HepG2 (cell line): ENCODE measurements around the gene ATP5F1E. TPM values are rescaled to one million over a fixed set of nuclear protein-coding genes. Genes with fewer than 3 reads are reported as not detected.

Experiments
- BCL6 ChIP-seq: IDR thresholded peaks from 2 replicates; pipeline ENCODE4 v1.6.1; 2016; ENCODE audit warnings: missing genetic modification reagents, missing compliant biosample characterization
- DMTF1 ChIP-seq: sonication (generic); formaldehyde crosslinking; IDR thresholded peaks from 2 replicates; pipeline ENCODE4 v1.4.0; 2020; ENCODE audit warnings: mild to moderate bottlenecking, missing genetic modification reagents
- GABPB1 ChIP-seq: IDR thresholded peaks from 2 replicates; pipeline ENCODE4 v1.6.1; 2016; ENCODE audit warnings: mild to moderate bottlenecking, missing genetic modification reagents, moderate library complexity, missing compliant biosample characterization
- KDM1A ChIP-seq: IDR thresholded peaks from 2 replicates; pipeline ENCODE4 v1.6.1; 2016; ENCODE audit warnings: missing compliant biosample characterization
- LCORL ChIP-seq, 2 experiments: fragments of 450-650 bp in 1 of 2; sonication (generic) in 1 of 2; formaldehyde crosslinking in 1 of 2; IDR thresholded peaks; 2 replicates each; pipeline versions ENCODE4 v1.5.0 to v1.6.1; 2017 to 2020; ENCODE audit warnings: antibody characterized with exemption in 1 of 2, missing genetic modification reagents in 1 of 2
- MXD3 ChIP-seq: IDR thresholded peaks from 2 replicates; pipeline ENCODE4 v1.6.1; 2016; ENCODE audit warnings: mild to moderate bottlenecking, missing biosample characterization, missing genetic modification reagents
- NCOA2 ChIP-seq: sonication (generic); formaldehyde crosslinking; IDR thresholded peaks from 2 replicates; pipeline ENCODE4 v1.8.0; 2022; ENCODE audit warnings: inconsistent platforms
- NR3C1 ChIP-seq: sonication (generic); formaldehyde crosslinking; IDR thresholded peaks from 2 replicates; pipeline ENCODE4 v1.4.0; 2020; ENCODE audit warnings: missing genetic modification reagents
- POLR2A ChIP-seq, 2 experiments: IDR thresholded peaks; 2 replicates each; pipeline ENCODE4 v1.6.1; 2011; ENCODE audit warnings: low read depth in 2 of 2, low read length in 2 of 2, mild to moderate bottlenecking in 1 of 2, moderate library complexity in 1 of 2; ENCODE audit not compliant: insufficient read depth in 1 of 2
- RBM39 ChIP-seq: fragments of 200-400 bp; formaldehyde crosslinking; IDR thresholded peaks from one replicate; pipeline ENCODE4 v1.6.1; 2018; ENCODE audit warnings: antibody characterized with exemption, mild to moderate bottlenecking, low read depth, low read length; ENCODE audit not compliant: poor library complexity, severe bottlenecking
- RFX5 ChIP-seq: IDR thresholded peaks from 2 replicates; pipeline ENCODE4 v1.6.1; 2011; ENCODE audit warnings: low read depth, low read length, improper control_type of control experiment
- TCF12 ChIP-seq, 2 experiments: fragments of 450-650 bp in 1 of 2; sonication (generic) in 1 of 2; formaldehyde crosslinking in 1 of 2; IDR thresholded peaks; 2 replicates each; pipeline versions ENCODE4 v1.6.1 to v1.8.0; 2017 to 2022; ENCODE audit warnings: antibody characterized with exemption in 1 of 2, mild to moderate bottlenecking in 1 of 2, missing genetic modification reagents in 1 of 2, moderate library complexity in 1 of 2
- TEF ChIP-seq: sonication (generic); formaldehyde crosslinking; IDR thresholded peaks from 2 replicates; pipeline ENCODE4 v1.5.0; 2020; ENCODE audit warnings: missing genetic modification reagents
- XRCC5 ChIP-seq: fragments of 200-400 bp; formaldehyde crosslinking; optimal IDR thresholded peaks from 2 replicates; pipeline ENCODE3; 2017; ENCODE audit warnings: mild to moderate bottlenecking, low read length
- ZMAT5 ChIP-seq: sonication (generic); formaldehyde crosslinking; IDR thresholded peaks from 2 replicates; pipeline ENCODE4 v1.5.0; 2020; ENCODE audit warnings: mild to moderate bottlenecking, low read depth, missing genetic modification reagents, borderline replicate concordance
- ZNF343 ChIP-seq: sonication (generic); formaldehyde crosslinking; IDR thresholded peaks from 2 replicates; pipeline ENCODE4 v1.4.0; 2020; ENCODE audit warnings: mild to moderate bottlenecking, missing genetic modification reagents
- ZNF350 ChIP-seq: sonication (generic); formaldehyde crosslinking; IDR thresholded peaks from 2 replicates; pipeline ENCODE4 v1.4.0; 2020; ENCODE audit warnings: mild to moderate bottlenecking, low read depth, missing genetic modification reagents, borderline replicate concordance
- ZNF589 ChIP-seq: sonication (generic); formaldehyde crosslinking; conservative IDR thresholded peaks from 2 replicates; pipeline ENCODE4 v1.8.0; 2022; ENCODE audit warnings: mild to moderate bottlenecking, moderate library complexity, missing genetic modification reagents
- ZNF598 ChIP-seq: sonication (generic); formaldehyde crosslinking; IDR thresholded peaks from 2 replicates; pipeline ENCODE4 v1.5.1; 2020; ENCODE audit warnings: mild to moderate bottlenecking, missing genetic modification reagents, borderline replicate concordance
- ZNF747 ChIP-seq: sonication (generic); formaldehyde crosslinking; IDR thresholded peaks from 2 replicates; pipeline ENCODE4 v1.8.1; 2023; ENCODE audit warnings: missing genetic modification reagents, mild to moderate bottlenecking, borderline replicate concordance
- ZNF775 ChIP-seq: sonication (generic); formaldehyde crosslinking; IDR thresholded peaks from 2 replicates; pipeline ENCODE4 v1.4.0; 2020; ENCODE audit warnings: missing genetic modification reagents, mild to moderate bottlenecking, moderate library complexity, borderline replicate concordance
- ZNF788 ChIP-seq: sonication (generic); formaldehyde crosslinking; IDR thresholded peaks from 2 replicates; pipeline ENCODE4 v1.5.0; 2020; ENCODE audit warnings: mild to moderate bottlenecking, missing genetic modification reagents, borderline replicate concordance
- ZSCAN25 ChIP-seq: sonication (generic); formaldehyde crosslinking; IDR thresholded peaks from 2 replicates; pipeline ENCODE4 v1.8.0; 2022; ENCODE audit warnings: mild to moderate bottlenecking, missing genetic modification reagents
- ZUFSP ChIP-seq: sonication (generic); formaldehyde crosslinking; IDR thresholded peaks from 2 replicates; pipeline ENCODE4 v1.9.0; 2021; ENCODE audit warnings: missing genetic modification reagents, mild to moderate bottlenecking, borderline replicate concordance
- polyA plus RNA-seq, 8 experiments: library from polyadenylated mRNA; depleted of rRNA in 3 of 8; stranded (reverse) in 7 of 8; unstranded in 1 of 8; fragments of >200 nt; fragmentation: Illumina TruSeq in 4 of 8; extraction: Trizol in 4 of 8; gene quantifications; 2 replicates each; pipeline versions ENCODE4 v1.2.1 to v1.2.3, GENCODE V29; 2011 to 2016; ENCODE audit warnings: low read depth in 4 of 8, missing spikeins in 1 of 8, mixed read lengths in 1 of 8; ENCODE audit not compliant: insufficient read depth in 1 of 8
- total RNA-seq, 5 experiments: library from RNA; depleted of rRNA; stranded (reverse); fragments of >200 nt; fragmentation: Illumina TruSeq; extraction: Trizol; gene quantifications; 2 replicates each; pipeline ENCODE4 v1.2.3, GENCODE V29; 2016; ENCODE audit warnings: low read depth in 1 of 5

Gene ATP5F1E
- total and polyA plus RNA-seq, 2 of the 13 experiments (the other 11 are each of a cell fraction or from before 2014, with no cell fraction given), result 121 to 134 TPM

- TF ChIP-seq ZSCAN25, result peak; percentile 49; the same call in 1 of the 2 replicates
- TF ChIP-seq XRCC5, result peak; percentile 50
- TF ChIP-seq ZNF343 (CRISPR knock-in tag), result no peak
- TF ChIP-seq TCF12 (IDR thresholded peaks at IDR 0.05), result no peak
- no peak for TF ChIP-seq TCF12 (CRISPR knock-in tag; IDR thresholded peaks at IDR 0.05)
- no peak for TF ChIP-seq ZNF598 (CRISPR knock-in tag)
- TF ChIP-seq BCL6 (CRISPR knock-in tag), result 0 out of 2 replicates have a peak, but pooled peaks have one; percentile 2
- 0 out of 2 replicates have a peak, but pooled peaks have one; percentile 12 for TF ChIP-seq ZNF350
- no peak for TF ChIP-seq ZNF775 (CRISPR knock-in tag)
- 0 out of 2 replicates have a peak, but pooled peaks have one; percentile 35 for TF ChIP-seq ZNF788 (CRISPR knock-in tag)
- no peak for TF ChIP-seq ZNF747 (CRISPR knock-in tag)
- no peak for TF ChIP-seq ZNF589 (CRISPR knock-in tag)
- TF ChIP-seq MXD3 (CRISPR knock-in tag), result no peak
- no peak for TF ChIP-seq ZMAT5 (CRISPR knock-in tag)
- TF ChIP-seq GABPB1 (CRISPR knock-in tag), result 0 out of 2 replicates have a peak, but pooled peaks have one; percentile 7
- peak; percentile 98 for TF ChIP-seq KDM1A (CRISPR knock-in tag)
- TF ChIP-seq POLR2A (IDR thresholded peaks at IDR 0.05; ENCODE audit: insufficient read depth in 1 of 2, low read depth in 2 of 2, low read length in 2 of 2), result no peak
- TF ChIP-seq NCOA2 (CRISPR knock-in tag), result no peak
- TF ChIP-seq LCORL (IDR thresholded peaks at IDR 0.05), result no peak
- no peak for TF ChIP-seq LCORL (CRISPR knock-in tag; IDR thresholded peaks at IDR 0.05)
- no peak for TF ChIP-seq RFX5
- TF ChIP-seq ZUFSP (CRISPR knock-in tag), result no peak
- TF ChIP-seq DMTF1 (CRISPR knock-in tag), result no peak
- no peak for TF ChIP-seq NR3C1 (CRISPR knock-in tag)
- TF ChIP-seq RBM39, result no peak
- TF ChIP-seq TEF (CRISPR knock-in tag), result no peak
Observed at GRCh38 chr20:59010321-59010994, 21.7 kb downstream of the ATP5F1E start (continued).
